HPDE6-E6E7 (cell line): ENCODE data around the gene MLH3.

Experiments
- DNase-seq: peaks from one replicate; pipeline ENCODE4 v3.0.0; 2011; ENCODE audit warnings: missing footprints; ENCODE audit errors: extremely low spot score

MLH3 gene

GRCh38 chr14:74965486-74966153 lies 85.6 kb downstream of the MLH3 start:
- peak; percentile 85 for DNase-seq

- no peak for DNase-seq
These were observed 86.3 kb downstream of the MLH3 start for GRCh38 chr14:74964787-74965485.
